Small intestine (tissue), 7 donors: ENCODE results near the gene AP1B1. TPM values are rescaled to one million over a fixed set of nuclear protein-coding genes. Genes with fewer than 3 reads are reported as not detected.
A peak's percentile ranks its signal among the peaks of the same experiment; 100 is the strongest.
"Not testable (repeated sequence)": the region's sequence is repeated elsewhere in the genome, so short reads cannot be mapped to it uniquely, and the experiment has no call there.

Experiments
- DNase-seq, 2 donors: peaks; one replicate each; pipeline versions ENCODE4 v3.0.0 to v3.0.0-alpha.2; 2013
- FAIRE-seq: peaks from 2 replicates; lab custom pipeline; 2012; peaks lifted over from hg19 to GRCh38; lab: Jason Lieb, UNC
- H3K27ac ChIP-seq, 3 donors: one replicate each; pipeline ENCODE4 v1.5.1; 2013; ENCODE audit warnings: low read length in 2 of 3, mild to moderate bottlenecking in 2 of 3, control low read depth in 1 of 3, inconsistent platforms in 1 of 3, low read depth in 1 of 3, moderate library complexity in 1 of 3
- H3K27me3 ChIP-seq, 3 donors: one replicate each; pipeline ENCODE4 v1.6.1; 2013; ENCODE audit warnings: low read length in 3 of 3, inconsistent platforms in 1 of 3; ENCODE audit not compliant: control insufficient read depth in 3 of 3, insufficient read depth in 3 of 3
- H3K36me3 ChIP-seq, 3 donors: one replicate each; pipeline ENCODE4 v1.6.1; 2013; ENCODE audit warnings: low read length in 3 of 3, inconsistent platforms in 1 of 3, low read depth in 1 of 3, mild to moderate bottlenecking in 1 of 3, moderate library complexity in 1 of 3; ENCODE audit not compliant: control insufficient read depth in 3 of 3, insufficient read depth in 2 of 3
- H3K4me1 ChIP-seq, 3 donors: one replicate each; pipeline ENCODE4 v1.6.1; 2013; ENCODE audit warnings: low read length in 2 of 3, inconsistent platforms in 1 of 3, low read depth in 1 of 3, mild to moderate bottlenecking in 1 of 3, moderate library complexity in 1 of 3; ENCODE audit not compliant: control insufficient read depth in 3 of 3, insufficient read depth in 2 of 3
- H3K4me3 ChIP-seq, 3 donors: one replicate each; pipeline ENCODE4 v1.5.1; 2013; ENCODE audit warnings: low read length in 3 of 3, control low read depth in 1 of 3, inconsistent platforms in 1 of 3, low read depth in 1 of 3, mild to moderate bottlenecking in 1 of 3, moderate library complexity in 1 of 3
- H3K9me3 ChIP-seq, 2 donors: one replicate each; pipeline ENCODE4 v1.6.1; 2013; ENCODE audit warnings: low read depth in 1 of 2, low read length in 1 of 2; ENCODE audit not compliant: control insufficient read depth in 2 of 2, insufficient read depth in 1 of 2
- WGBS, 3 donors: extraction: QIAGEN DNeasy Blood & Tissue Kit; methylation state at CpG; one replicate each; pipeline ENCODE4 v1.1.7; 2013; 5-methylcytosine and 5-hydroxymethylcytosine counted together
- polyA plus RNA-seq, 4 donors: library from polyadenylated mRNA; stranded (reverse) in 3 of 4; unstranded in 1 of 4; fragments of 200-250 nt in 3 of 4; fragments of 120-200 nt in 1 of 4; gene quantifications; one replicate each; pipeline versions ENCODE4 v1.2.1 to v1.2.3, GENCODE V29; 2013
- donor health status: healthy with polysubstance abuse.
- donor health status: control.
- donor health status: control.
- donor health status: Bipolar disorder and iron deficiency.
- donor health status: healthy.

The AP1B1 gene
- polyA plus RNA-seq, 4 donors: 51.6 to 61.6 (median 57.6) TPM

GRCh38 chr22:29418704-29419103 is 30.3 kb upstream of the AP1B1 start:
- DNase-seq, H3K9me3 ChIP-seq, H3K4me3 ChIP-seq, H3K36me3 ChIP-seq, H3K4me1 ChIP-seq, H3K27ac ChIP-seq, FAIRE-seq, H3K27me3 ChIP-seq: not testable (repeated sequence)
- WGBS, 3 donors: 48 to 62% (median 55%) methylated on average over 5 of the region's 5 CpGs

GRCh38 chr22:29414951-29415591 is 26.7 kb upstream of the AP1B1 start:
- 4 to 34% (median 18%) methylated on average over 23 of the region's 23 CpGs for WGBS, 3 donors
- DNase-seq: peak; percentile 62 to 87
- H3K27me3 ChIP-seq, H3K36me3 ChIP-seq, FAIRE-seq, H3K9me3 ChIP-seq, H3K4me1 ChIP-seq: not testable (repeated sequence)
- peak overlapping the region in 2 of 3 donors; percentile 20 to 51 for H3K4me3 ChIP-seq
- peak overlapping the region; percentile 61 to 93 (median 86) for H3K27ac ChIP-seq

- not testable (repeated sequence) for H3K4me3 ChIP-seq, H3K9me3 ChIP-seq, H3K36me3 ChIP-seq, H3K27me3 ChIP-seq, H3K27ac ChIP-seq, H3K4me1 ChIP-seq, FAIRE-seq
- DNase-seq: peak in 1 of 2 donors; percentile 24
- WGBS, 3 donors: 3 to 26% (median 8%) methylated on average over 2 to 4 of the region's 4 CpGs
Observed at GRCh38 chr22:29412772-29413171, 24.4 kb upstream of the AP1B1 start.

DNA sequence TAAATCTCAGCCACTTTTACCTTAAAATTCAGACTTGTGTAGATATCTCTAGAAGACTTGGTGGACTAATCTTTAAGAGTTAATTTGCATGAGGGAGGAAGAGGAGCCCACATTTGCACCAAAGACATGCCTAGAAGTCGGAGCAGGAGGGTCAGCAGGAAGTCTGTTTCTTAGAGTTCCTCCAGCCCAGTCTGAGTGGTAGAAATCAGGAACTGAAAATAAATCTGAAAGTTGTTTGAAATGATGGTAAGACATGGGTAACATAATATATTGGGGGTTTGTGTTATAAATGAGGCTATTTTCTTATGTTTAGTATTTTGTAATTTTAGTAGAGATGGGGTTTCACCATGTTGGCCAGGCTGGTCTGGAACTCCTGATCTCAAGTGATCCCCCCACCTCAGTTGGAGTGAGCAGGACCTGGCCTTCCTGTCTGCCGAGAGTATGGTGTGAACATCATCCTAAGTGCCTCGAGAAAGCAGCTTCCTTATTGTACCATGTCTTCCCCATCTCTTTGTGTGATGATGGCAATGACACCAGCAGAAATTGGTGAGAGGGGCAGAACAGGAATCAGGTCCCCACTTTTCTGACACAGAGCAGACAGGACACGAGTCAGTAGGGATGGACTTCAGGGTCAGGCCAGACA is 23.3 kb upstream of the AP1B1 start:
- FAIRE-seq, H3K4me3 ChIP-seq, H3K9me3 ChIP-seq, H3K4me1 ChIP-seq, H3K36me3 ChIP-seq, DNase-seq, H3K27me3 ChIP-seq, H3K27ac ChIP-seq: not testable (repeated sequence)
- whole genome bisulfite sequencing, 3 donors: 53 to 70% (median 69%) methylated on average over 4 of the region's 4 CpGs

DNA sequence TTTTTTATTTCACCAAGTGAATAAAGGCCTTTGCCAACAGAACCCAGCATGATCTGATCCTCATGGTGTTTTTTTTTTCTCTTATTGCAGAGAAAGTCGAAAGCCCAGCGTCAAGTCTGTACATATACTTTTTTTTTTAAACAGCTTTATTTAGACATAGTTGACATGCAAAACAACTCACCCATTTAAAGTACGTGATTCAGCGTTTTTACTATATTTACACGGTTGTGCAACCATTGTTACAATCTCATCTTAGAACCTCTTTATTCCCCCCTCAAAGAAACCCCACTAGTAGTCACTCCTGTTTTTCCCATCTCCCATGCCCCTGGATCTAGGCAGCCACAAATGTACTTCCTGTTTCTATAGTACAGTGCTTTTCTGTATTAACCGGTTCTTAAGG is 20.6 kb upstream of the AP1B1 start:
- Histone ChIP-seq H3K4me3 (no peak overlapping the region), H3K9me3 (no peaks in the 10 kb centered on the region), H3K27me3 (no peaks in the 10 kb centered on the region), H3K4me1 (no peaks in the 10 kb centered on the region), H3K36me3 (no peaks in the 10 kb centered on the region), H3K27ac (no peak overlapping the region)
- WGBS, 3 donors: 69 to 81% (median 70%) methylated on average over 6 of the region's 6 CpGs
- no peak for FAIRE-seq
- DNase-seq: no peak

DNA sequence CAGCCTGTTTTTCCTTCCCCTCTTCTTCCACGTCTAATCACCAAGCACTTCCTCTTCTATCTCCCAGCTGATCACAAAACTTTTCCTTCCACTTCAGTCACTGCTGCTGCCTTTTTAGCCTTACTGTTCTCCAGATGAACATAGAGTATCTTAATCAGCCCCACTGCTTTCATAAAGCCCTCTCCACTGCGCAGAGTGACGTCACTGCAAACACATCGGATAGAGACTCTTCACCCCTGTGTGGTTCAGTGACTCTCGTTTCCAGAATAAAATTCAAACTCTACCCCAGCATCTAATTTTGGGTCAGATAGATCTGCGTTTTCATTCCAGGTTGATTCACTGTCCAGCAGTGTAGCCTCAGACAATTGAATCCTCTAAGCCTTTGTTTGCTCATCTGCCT is 13.2 kb upstream of the AP1B1 start:
- 73 to 85% (median 74%) methylated on average over 6 of the region's 6 CpGs for WGBS, 3 donors

GRCh38 chr22:29400576-29400975 is 12.2 kb upstream of the AP1B1 start:
- H3K4me1 ChIP-seq: peaks cover 0 to 6% (median 0%) of the 10 kb centered on the region in 3 donors
- H3K27ac ChIP-seq: no peak overlapping the region
- no peaks in the 10 kb centered on the region for H3K36me3 ChIP-seq
- H3K27me3 ChIP-seq: no peaks in the 10 kb centered on the region
- no peaks in the 10 kb centered on the region for H3K9me3 ChIP-seq
- H3K4me3 ChIP-seq: no peak overlapping the region
- 87 to 94% (median 94%) methylated on average over 2 of the region's 2 CpGs for WGBS, 3 donors
- FAIRE-seq (no peak), DNase-seq (no peak)

More for the DNA sequence above, 13.2 kb upstream of the AP1B1 start:
- FAIRE-seq, H3K4me3 ChIP-seq, H3K4me1 ChIP-seq, DNase-seq, H3K9me3 ChIP-seq, H3K27ac ChIP-seq, H3K27me3 ChIP-seq, H3K36me3 ChIP-seq: not testable (repeated sequence)

DNA sequence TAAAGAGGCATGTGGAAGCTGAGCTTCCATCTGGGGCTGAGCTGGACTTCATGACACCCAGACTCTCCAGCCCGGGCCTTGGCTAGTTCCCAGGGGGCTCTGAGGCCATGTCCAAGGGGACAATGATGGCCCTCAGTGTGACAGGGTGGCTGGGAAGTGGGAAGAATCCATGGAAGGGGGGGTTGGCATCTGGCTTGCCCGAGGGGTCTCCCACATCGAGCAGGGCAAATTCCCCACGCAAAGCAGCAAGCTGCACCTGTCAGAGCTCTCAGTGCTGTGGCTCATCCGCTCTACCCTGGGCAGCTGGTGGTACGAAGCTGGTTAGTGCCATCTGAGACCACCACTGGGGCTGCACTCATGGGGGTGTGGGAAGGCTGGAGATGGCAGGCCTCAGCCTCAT is 9.4 kb upstream of the AP1B1 start:
- H3K27me3 ChIP-seq: no peaks in the 10 kb centered on the region
- DNase-seq: no peak
- WGBS, 3 donors: 87 to 94% (median 94%) methylated on average over 6 of the region's 6 CpGs
- H3K4me1 ChIP-seq: peaks cover 0 to 13% (median 2%) of the 10 kb centered on the region in 3 donors
- no peak overlapping the region for H3K27ac ChIP-seq
- H3K9me3 ChIP-seq: no peaks in the 10 kb centered on the region
- H3K36me3 ChIP-seq: no peaks in the 10 kb centered on the region
- H3K4me3 ChIP-seq: no peak overlapping the region
- no peak for FAIRE-seq
